GM15510 (cell line): ENCODE data around the gene ZNF778.

Experiments
- POLR2A ChIP-seq: IDR thresholded peaks from 3 replicates; pipeline ENCODE4 v1.6.1; 2011; ENCODE audit warnings: borderline replicate concordance; ENCODE audit not compliant: insufficient read length; ENCODE audit errors: extremely low read depth

The ZNF778 gene

GRCh38 chr16:89273741-89274472 is 56.4 kb downstream of the ZNF778 start:
- no peak for TF ChIP-seq POLR2A

GRCh38 chr16:89274561-89275283 is 57.2 kb downstream of the ZNF778 start:
- no peak for TF ChIP-seq POLR2A

- no peak for TF ChIP-seq POLR2A
Observed at GRCh38 chr16:89275284-89275584, 57.7 kb downstream of the ZNF778 start.

- no peak for TF ChIP-seq POLR2A
Observed at GRCh38 chr16:89275837-89276720, 58.6 kb downstream of the ZNF778 start.

DNA sequence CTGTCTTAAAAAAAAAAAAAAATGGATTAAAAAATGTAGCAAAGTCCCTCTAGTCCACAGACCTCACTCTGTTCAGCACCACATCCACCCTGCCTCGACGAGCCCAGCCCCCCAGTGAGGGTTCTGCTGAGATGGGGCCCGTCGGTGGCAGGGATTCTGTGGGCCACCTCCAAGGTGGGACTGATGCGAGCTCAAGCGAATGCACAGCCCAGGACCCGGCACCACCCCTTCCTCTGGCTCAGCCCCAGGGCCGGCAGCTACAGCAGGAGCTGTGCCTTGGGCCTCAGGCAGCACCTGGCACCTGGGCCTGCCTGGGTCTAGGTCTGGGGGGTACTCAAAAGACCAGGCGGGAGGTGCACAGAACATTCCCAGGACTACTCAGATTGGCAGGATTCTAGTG is 59.5 kb downstream of the ZNF778 start:
- no peak for TF ChIP-seq POLR2A

DNA sequence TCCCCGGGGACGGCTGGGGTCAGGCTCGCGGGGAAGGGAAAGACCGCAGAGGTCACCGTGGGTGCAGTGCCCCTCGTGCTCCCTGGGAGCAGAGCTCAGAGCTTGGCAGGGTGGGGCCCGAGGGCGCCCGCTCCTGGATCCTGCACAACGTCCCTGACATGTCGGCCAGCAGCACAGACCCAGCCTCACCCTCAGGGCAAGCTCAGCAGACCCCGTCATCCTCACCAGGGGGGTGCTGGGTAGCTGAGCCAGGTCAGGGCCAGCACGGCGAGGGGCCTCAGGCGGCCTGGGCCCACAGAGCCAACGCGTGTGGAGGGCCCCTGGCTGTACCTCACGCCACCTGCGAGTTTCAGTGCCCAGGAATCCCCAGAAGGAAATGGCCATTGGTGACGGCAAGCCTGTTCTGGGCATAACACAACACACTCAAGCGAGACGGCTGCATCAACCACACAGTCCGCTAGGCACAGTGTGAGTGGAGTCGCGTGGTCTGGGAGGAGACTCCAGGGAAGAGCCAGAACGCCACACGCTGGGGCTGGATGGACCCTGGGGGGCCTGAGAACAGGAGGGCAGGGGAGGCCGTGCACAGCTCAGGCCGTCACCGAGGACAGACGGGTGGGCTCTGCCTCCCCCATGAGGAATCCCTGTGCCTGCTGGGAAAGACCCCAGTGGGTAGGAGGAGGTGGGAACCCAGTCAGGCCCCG is 60.3 kb downstream of the ZNF778 start:
- no peak for TF ChIP-seq POLR2A

DNA sequence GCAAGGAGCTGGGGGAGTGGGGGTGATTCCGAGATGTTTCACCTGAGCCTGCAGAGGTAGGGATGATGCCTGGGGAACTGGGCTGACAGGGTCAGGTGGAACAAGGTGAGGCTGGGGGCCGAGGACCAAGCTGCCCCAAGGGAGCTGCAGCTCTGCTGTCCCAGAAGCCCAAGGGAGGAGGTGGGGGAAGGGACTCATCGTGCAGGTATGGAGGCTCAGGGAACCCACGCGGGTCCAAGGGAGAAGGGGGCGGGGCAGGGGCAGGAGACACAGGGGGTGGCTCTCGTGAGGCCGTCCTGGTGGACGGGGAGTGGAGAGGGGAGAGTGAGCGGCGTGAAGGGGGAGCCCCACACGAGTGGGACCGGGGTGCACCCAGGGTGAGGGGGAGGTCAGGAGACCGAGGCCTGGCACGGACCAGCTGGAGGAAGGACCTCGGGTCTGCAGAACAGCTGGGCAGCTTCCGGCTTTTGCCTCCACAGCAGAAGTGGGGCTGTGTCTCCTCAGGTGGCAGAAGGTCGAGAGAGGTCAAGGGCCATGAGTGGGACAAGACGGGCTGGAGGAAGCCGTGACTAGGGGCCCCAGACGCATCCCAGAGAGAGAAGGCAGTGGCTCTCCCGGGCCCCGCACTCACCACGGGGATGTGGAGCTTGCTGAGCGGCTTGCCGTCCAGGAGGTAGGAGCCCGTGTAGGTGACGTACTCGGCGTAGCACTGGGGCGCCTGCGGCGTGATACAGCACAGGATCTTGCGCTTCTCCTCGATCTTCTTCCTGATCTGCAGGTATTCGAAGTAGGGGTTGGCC is 61.1 kb downstream of the ZNF778 start:
- TF ChIP-seq POLR2A: no peak

DNA sequence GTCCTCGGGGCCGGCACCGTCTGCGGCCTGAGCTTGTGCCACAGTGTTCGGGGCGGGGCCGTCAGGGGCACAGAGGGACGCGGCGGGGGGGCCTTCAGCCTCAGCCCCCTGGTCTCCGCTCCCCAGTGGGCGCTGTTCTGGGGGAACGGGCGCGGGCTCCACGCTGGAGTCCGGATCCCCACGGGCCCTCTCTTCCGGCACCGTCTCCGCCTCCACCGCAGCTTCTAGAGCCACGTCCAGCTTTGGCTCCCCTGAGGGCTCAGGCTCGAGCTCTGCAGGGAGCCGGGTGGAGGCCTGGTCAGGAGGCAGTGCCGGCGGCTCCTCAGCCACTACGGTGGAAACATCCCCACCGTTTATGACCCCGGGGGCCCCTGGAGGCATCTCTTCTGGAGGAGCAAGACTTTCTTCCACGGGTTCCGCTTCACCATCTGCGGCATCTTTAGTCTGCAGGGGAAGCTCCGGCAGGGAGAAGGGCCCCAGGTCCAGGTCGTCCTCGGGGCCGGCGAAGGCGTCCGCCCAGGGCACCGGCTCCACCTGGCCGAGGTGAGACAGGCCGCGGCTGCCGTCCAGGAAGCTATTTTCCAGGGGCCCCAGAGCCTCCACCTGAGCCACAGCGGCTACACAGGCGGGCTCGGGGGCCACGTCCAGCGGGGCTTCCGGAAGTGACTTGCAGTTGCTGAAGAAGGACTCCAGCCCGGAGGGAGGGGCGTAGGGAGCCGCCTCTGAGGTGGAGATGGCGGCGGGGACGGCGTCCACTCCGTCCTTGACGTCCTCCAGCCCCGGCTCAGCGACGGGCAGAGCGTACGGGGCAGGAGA is 62.4 kb downstream of the ZNF778 start:
- no peak for TF ChIP-seq POLR2A

- TF ChIP-seq POLR2A: no peak
Observed at GRCh38 chr16:89280546-89281188, 63.2 kb downstream of the ZNF778 start.

GRCh38 chr16:89281189-89281577 is 63.7 kb downstream of the ZNF778 start:
- no peak for TF ChIP-seq POLR2A

- TF ChIP-seq POLR2A: no peak
Observed at GRCh38 chr16:89281829-89282228, 64.3 kb downstream of the ZNF778 start.

GRCh38 chr16:89282523-89282922 is 65.0 kb downstream of the ZNF778 start:
- no peak for TF ChIP-seq POLR2A

- TF ChIP-seq POLR2A: no peak
Observed at GRCh38 chr16:89283449-89283848, 65.9 kb downstream of the ZNF778 start.
